ENCODE data around the gene BSCL2.
A peak's percentile ranks its signal among the peaks of the same experiment; 100 is the strongest.
"Not testable (repeated sequence)": the region's sequence is repeated elsewhere in the genome, so short reads cannot be mapped to it uniquely, and the experiment has no call there.

Gene BSCL2

DNA sequence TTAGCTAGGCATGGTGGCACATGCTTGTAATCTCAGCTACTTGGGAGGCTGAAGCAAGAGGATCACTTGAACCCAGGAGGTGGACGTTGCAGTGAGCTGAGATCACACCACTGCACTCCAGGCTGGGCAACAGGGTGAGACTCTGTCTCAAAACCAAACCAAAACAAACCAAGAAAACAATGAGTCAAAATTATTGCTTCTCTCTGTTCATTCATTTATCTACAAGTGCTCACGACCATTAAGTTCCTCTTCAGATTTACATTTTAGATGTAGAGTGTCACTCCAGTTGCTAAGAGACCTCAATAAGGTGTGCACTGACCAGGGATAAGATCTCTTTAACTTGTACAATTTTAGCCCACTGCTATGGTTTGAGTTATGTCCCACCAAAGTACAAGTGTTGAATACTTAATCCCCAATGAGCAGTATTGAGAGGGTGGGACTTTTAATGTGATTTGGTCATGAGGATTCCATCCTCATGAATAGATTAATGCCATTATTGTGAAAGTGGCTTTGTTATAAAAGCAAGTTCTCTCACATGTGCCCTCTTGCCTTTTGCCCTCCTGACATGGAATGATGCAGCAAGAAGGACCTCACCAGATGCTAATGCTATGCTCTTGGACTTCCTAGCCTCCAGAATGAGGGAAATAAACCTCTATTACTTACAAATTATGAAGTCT is 12.2 kb upstream of the BSCL2 start:
- DNase-seq (ENCODE audit: low read depth), result no peak

DNA sequence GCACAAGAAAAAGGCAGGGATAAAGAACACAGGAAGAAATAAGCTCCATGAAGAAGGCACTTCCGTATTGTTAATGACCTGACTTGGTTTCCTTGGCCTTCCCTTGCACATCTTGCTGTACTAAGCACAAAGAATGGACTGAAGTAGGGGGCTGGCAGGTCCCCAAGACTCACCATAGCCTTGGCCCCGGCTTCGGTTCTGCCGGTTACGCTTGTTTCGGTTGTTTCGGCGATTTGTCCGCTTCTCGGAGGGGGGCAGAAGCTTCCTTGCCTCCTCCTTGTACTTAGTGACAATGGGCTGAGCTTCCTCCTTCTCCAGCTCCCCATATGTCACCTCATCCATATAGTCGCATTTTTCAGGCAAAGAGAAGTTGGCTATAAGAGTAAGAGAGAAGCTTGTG is 9.6 kb upstream of the BSCL2 start:
- no peak for DNase-seq (ENCODE audit: low read depth)

DNA sequence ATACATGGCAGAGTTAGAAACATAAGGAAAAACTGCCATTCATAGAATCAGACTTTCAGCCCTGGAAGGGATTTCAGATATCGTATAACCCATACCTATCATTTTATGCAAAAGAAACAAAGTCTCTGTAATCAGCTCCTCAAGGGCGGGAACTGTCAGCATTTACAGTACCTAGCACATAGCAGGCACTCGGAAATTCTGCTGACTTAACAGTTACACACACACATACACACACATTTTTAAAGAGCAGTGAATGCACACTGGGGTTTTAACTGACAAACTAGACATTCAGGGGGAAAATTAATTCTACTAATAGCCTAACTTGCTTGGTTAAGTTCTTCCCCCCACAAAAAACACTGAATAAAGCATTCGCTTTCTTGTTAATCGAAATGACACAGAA is 9.0 kb upstream of the BSCL2 start:
- no peak for DNase-seq (ENCODE audit: low read depth)

DNA sequence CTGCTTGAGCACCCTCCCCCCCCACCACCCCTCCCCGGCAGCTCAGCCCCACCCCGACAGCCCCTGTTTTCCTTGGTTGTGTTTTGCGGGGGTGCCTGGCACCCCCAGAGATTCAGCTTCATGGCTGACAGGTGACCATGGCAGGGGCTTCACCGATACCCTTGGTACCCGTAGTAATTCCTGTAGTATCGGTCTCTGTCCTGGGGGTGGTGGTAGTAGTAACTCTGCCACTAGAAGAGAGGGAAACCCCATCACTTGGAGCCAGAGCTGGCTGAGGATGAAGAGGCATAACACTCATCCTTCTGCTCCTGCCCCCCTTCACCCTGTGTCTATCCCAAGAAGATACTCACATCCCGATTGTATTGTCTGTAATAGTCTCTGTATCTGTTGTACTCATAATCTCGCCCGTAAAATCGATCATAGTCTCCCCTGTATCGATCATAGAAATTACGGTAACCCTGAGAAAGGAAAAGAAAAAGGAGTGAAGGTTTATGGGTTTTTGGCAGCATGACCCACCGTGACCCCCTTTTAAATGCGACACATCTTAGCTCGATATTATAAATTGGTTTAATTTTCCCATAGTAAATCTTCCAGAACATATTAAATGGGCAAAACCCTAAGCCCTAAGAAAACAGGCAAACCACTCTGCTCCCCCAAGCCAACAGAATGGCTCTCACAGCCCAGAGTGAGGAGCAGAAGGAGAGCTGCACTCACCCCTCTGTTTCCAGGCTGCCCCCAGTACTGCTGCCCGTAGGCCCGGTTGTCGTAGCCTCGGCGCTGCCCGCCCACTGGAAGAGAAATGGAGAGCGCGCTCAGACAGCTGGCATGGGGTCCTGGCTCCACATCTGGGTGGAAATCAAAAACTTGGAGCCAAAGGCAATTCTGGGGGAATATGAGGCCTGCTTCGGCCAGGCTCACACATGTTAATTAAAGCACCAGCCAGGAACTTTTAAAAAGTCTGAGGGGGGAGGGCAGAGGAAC is 8.2 kb upstream of the BSCL2 start:
- no peak for DNase-seq (ENCODE audit: low read depth)

DNA sequence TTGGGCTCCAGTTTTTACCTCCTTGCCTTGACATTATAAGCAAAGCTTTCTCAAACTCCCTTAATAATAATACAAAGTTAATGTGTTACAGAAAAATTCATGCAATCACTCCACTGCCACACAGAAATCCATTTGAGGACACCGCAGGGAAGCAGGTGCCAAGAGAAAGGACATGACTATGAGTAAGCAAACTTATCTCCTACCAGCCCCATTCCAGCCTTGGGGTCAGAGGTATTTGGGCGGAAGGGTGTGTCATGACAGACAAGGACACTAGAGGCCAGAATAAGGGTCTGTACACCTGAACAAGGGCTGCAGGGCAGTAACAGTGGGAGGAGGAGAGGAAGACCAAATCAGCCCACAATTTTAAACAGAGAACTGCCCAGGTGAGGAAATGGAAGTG is 6.1 kb upstream of the BSCL2 start:
- DNase-seq (ENCODE audit: low read depth), result no peak

DNA sequence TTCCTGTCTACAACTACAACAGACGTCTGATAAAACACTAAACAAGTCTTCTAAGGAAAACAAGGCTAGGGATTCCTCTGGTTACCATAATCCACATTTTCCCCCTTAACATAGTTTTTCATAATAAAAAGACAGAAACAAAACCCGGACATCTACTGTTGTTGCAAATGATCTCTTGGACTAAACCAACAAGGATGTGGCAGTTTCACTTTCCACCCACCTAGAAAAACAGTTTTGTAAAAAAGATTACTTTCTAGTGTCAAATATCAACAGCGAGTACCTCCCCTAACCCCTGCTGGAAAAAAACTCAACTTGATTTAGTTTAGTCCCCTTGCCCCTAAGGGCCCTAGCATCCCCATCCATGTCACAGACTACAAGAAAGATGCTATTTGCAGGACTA is 5.6 kb upstream of the BSCL2 start:
- no peak for DNase-seq (ENCODE audit: low read depth)

DNA sequence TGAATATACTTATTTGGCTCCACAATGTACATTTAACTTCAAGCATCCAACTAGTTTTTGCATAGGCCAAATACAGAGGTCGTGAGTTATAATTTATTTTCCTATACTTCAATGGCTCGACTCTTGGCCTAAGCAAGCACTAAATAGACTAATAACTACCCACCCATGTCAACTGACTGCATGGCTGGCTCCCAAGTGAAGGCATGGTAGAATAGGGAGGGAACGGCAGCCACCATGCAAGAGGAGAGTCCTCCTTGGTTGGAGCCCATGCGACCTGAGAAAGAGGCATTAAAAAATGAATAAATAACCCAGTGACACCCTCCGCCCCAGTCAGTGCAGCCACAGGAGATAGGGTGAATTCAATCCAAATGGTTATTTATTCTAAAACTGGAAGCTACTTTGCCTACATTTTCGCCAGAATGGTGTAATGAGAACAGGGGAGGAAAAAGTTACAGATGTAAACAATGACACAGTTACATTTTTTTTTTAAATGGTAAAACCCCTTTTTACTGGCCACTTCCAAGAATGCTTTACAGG is 5.1 kb upstream of the BSCL2 start:
- no peak for DNase-seq (ENCODE audit: low read depth)

DNA sequence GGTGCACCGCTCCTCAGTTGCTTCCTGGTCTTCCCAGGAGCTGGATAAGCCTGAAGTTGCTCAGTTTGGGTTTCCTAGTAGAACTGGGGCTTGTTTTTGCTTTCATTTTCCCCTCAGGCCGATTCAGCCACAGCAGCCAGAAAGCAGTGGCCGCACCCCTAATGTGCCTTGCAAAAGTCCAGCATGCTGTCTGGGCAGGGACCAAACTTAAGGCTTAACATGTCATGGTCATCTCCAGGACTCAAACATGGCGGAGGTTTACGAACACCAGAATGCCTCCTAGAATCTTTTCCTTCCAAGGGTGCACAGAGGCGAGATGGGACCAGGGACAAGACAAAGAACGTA is 2.7 kb upstream of the BSCL2 start:
- DNase-seq (ENCODE audit: low read depth), result no peak

DNA sequence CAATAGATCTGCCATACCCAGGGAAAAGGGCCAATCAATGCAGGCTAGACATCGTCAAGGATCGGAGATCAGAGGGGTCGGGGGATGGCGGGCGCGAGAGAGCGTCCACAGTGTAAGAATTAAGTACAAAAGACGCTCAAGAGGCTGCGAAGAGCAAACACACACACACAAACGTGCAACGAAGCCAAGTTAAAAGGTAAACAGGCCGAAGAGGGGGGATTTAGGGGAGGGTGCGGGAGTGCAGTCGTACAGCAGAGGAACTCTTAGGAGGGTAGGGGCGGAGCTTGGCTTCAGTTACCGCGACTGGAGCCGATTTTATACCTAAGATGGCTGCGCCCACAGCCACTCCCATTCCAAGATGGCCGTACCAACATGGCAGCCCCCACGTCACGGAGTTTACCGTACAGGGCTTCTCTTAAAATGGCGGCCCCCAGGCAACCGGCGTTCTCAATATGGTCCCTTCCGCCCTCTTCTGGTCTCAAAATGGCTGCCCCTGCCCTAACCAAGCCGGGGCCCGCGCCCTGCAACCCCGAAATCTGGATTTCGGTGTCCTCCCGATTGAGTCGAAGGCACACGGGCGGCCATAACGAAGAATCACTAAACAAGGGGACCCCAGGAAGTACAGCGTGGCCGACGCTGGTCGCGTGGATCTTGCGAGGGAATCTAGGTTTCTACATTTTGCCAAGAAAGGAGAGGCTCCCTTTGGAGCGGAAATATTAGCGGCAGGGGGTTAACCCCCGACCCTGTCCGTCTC is 2.2 kb upstream of the BSCL2 start:
- peak; percentile 91 for DNase-seq (ENCODE audit: low read depth)

DNA sequence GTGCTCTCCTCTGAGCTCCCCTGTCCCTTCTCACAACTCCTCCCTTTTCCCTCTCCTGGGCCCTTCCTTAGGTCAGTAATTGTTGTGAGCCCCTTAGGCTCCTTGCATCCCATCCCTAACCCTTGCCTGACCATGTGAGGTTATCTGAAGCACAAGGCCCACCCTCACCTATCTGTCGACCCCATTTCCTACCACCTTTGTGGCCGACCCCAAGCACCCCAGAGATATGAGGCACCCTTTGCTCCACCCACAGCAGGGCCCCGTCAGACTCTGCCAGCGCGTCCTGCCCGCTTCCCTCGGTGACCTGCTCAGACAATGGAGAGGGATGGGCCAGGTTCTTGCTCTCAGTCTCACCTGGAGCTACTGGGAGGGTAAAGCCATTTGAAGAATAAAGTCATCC is 1.6 kb upstream of the BSCL2 start:
- peak; percentile 39 for DNase-seq (ENCODE audit: low read depth)

DNA sequence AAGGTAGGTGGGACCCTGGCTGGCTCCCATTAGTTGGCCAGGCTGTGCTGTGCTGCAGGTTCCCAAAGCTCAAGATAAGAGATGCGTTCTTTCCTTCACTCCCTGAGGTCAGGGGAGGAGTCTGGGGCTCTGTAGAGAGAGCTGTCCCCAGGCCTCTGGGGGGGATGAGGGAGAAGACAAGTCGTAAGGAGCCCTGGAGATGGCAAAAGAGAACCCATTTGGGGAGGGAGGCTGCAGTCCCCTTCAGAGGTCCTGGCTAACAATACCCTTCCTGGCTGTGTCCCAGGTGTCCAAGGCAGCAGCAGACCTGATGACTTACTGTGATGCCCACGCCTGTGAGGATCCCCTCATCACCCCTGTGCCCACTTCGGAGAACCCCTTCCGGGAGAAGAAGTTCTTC is 1.2 kb upstream of the BSCL2 start:
- DNase-seq (ENCODE audit: low read depth), result no peak

- no peak for DNase-seq (ENCODE audit: low read depth)
Measured at GRCh38 chr11:62706850-62707247, 375 bp downstream of the BSCL2 start.

DNA sequence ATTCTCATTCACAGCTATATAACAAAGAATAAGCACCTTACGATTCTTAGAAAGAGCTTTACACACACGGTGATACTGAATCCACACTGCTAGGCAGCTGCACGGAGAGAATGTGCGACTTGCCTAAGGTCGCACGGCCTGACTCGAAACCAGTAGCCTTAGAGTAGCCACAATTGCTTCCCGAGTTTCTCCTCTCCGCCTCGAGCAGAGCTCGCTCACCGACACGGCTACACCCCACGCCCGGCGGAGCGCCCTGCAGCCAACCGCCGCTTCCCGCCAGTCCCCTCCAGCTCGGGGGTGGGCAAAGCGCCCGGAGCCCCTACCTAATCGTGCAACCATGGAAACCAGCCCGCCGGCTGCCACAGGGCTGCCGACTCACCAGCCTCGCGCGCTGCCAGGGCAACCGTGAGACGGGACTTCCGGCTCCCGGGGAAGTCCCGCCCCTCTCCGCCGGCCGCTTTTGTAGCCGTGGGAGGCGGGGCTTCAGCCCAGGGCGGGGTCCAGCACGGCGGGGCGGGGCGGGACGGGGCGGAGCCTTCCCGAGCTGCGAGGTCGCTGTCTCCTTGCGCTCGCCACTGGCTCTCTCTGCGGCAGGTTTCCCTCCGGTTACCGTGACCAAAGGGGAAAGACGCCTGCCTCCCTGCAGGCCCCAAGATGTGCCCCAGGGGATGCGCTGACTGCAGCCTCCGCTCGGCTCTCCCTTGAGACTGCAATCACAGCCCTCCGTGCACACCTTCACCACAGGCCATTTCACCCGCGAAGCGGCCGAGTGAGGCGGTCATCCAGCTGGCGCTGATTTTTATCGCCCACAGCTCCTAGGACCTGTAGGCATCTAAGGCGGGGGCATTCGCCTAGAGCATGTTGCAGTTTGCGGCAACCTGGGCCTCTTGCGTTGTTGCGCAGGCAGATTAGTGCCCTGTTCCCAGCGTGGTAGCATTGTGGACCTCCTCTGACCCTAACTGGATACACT is 1.1 kb downstream of the BSCL2 start:
- DNase-seq (ENCODE audit: low read depth), result peak; percentile 94

DNA sequence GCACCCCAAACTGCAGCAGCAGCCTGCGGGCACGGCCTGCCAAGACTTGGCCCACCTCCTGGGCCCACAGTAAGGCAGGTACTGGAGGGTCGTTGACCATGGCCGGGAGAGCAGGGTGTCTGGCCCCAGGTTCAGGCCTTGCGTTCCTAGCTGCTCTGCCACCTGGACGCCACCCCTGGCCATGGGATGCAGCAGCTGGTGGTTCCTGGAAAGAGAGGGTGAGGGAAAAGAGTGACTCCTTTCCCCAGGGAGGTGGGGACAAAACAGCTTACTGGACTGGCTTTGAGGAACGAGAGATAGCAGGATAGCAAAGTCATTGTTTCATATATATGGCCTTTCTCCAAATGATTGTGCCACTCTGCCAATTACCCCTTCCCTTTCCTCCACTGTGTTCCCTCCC is 1.8 kb downstream of the BSCL2 start:
- no peak for DNase-seq (ENCODE audit: low read depth)

DNA sequence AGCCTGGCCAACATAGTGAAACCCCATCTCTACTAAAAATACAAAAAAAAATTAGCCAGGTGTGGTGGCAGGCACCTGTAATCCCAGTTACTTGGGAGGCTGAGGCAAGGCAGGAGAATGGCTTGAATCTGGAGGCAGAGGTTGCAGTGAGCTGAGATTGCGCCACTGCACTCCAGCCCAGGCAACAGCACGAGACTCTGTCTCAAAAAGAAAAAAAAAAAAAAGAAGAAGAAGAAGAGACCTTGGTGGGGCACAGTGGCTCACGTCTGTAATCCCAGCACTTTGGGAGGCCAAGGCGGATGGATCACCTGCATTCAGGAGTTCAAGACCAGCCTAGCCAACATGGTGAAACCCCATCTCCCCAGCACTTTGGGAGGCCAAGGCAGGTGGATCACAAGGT is 3.3 kb downstream of the BSCL2 start:
- DNase-seq (ENCODE audit: low read depth), result not testable (repeated sequence)

GRCh38 chr11:62702246-62702645 is 5.0 kb downstream of the BSCL2 start:
- no peak for DNase-seq (ENCODE audit: low read depth)

- DNase-seq (ENCODE audit: low read depth), result peak; percentile 72
Measured at GRCh38 chr11:62694455-62695167, 12.6 kb downstream of the BSCL2 start.

- DNase-seq (ENCODE audit: low read depth), result not testable (repeated sequence)
Measured at GRCh38 chr11:62693624-62694023, 13.6 kb downstream of the BSCL2 start.

DNA sequence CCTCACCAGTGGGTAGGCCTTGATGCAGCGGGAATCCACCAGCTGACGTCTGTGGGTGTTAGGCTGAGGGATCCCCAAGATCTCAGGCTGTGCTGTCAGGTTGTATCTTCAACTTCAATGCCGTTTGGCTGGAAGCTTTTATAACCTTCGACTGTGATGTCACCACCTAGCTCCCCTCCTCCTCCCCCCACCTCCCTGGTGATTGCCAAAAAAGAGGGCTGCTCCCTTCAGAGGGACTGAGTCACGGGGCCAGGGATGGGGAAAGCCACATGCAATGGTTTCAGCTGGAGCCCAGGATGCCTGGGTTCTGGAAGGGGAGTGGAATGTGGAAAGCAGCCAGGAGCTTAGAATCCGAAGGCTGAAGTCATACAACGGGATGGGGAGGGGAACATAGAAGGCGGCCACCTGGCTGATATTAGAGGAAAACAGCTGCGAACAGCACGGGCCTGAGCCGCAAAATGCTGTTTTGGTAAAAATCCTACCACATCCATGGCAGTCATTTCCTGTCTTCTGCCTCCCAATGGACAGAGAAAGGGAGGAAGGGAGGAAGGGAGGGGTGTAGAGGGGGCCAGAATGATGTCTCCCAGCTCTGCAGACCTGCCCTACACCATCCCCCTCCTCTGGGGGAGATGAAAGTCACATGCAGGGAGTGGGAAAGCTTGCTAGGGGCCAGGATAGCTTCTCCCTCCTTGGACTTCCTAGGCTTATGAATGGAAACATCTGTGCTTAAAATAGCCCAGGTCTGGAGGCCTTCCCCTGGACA is 17.6 kb downstream of the BSCL2 start, which contains the start of gene LRRN4CL:
Gene LRRN4CL, minus strand, starts transcription at position 110 of the 763 bp plus-strand sequence. CDS start 1,022 bp downstream, outside the sequence.
- no peak for DNase-seq (ENCODE audit: low read depth)

DNA sequence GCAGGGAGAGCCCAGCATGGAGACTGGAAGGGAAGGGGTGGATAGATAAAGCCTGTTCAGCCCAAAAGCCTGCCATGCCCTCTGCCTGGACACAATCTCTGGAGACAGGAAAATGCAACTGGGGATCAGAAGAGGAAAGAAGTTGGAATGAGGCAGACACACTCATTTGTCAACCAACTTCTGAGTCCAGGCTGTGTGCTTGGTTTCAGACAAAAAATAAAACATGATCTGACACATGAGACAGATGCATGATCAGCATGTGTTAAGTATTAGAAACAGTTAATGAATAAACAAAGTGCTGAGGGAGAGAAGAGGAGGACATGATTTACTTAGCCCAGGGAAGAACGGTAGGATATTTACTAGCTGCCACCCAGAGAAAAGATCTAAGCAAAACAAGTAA is 18.7 kb downstream of the BSCL2 start:
- no peak for DNase-seq (ENCODE audit: low read depth)
